Heart left ventricle (tissue), 13 donors: Measurements from ENCODE around the gene ETV6.

Source experiments
- POLR2A ChIP-seq, 2 donors: fragments of 450-650 bp; IDR thresholded peaks; one replicate each; pipeline ENCODE4 v1.6.1; 2017; ENCODE audit warnings: antibody characterized with exemption in 2 of 2, mild to moderate bottlenecking in 2 of 2, moderate library complexity in 2 of 2
- TF ChIP-seq, protein P1 (sequence below), 12 donors: fragments of 200-600 bp; sonication (generic) in 4 of 12; IDR thresholded peaks; one replicate each; pipeline versions ENCODE4 v1.5.0 to v1.8.0; 2018 to 2022; ENCODE audit warnings: antibody characterized with exemption in 12 of 12, mild to moderate bottlenecking in 5 of 12
- donor health status: ischemic (EF 13 %, LVEDD 7.1; RV severe dilation, severe dysfunction).
- donor health status: DM: no; HTN: yes; CAD: no.
- donor health status: DM: no; HTN: no; CAD: no.
- donor health status: ischemic (EF 25% LVEDD 6.9; RV normal size, moderate dysfunction).
- donor health status: ischemic (EF 25% LVEDD 5.7; RV mildly dilated, moderate dysfunction).
- donor health status: ischemic (EF 35%, LVEDD 5.7; RV mildly dilated, moderate dysfunction).
- donor health status: nonischemic (EF 11% LVEDD 7.7; RV severe dilation, severe dysfunction).
- donor health status: DM: yes; HTN: yes; CAD: no.
- donor health status: PGD.
- donor health status: ischemic (EF 29% LVEDD 5.4; RV normal size, mild dysfunction).
- donor health status: nonischemic (EF 23%, LVEDD 6.1; RV moderate dilation, normal function).

DNA sequence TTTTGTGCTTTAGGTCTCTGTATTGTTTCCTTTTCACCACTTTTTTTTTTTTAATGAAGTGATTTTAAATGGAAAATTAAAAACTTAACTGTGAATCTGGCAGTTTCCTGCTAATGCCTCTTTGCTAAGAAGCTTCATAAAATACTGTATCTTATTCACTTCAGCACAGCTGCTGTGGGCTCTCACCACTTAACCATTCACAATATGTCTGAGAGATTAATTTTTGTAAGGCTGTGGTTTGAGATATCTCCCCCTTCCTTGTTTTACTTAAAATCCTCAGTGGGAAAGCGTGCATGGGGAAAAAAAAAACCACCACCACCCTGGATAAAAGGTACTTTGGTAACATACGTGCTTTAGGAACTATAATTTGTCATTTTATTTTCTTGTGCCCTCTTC, 115.9 kb downstream of the ETV6 start:
- TF ChIP-seq POLR2A (IDR thresholded peaks at IDR 0.05): no peak
- TF ChIP-seq, protein P1, sequence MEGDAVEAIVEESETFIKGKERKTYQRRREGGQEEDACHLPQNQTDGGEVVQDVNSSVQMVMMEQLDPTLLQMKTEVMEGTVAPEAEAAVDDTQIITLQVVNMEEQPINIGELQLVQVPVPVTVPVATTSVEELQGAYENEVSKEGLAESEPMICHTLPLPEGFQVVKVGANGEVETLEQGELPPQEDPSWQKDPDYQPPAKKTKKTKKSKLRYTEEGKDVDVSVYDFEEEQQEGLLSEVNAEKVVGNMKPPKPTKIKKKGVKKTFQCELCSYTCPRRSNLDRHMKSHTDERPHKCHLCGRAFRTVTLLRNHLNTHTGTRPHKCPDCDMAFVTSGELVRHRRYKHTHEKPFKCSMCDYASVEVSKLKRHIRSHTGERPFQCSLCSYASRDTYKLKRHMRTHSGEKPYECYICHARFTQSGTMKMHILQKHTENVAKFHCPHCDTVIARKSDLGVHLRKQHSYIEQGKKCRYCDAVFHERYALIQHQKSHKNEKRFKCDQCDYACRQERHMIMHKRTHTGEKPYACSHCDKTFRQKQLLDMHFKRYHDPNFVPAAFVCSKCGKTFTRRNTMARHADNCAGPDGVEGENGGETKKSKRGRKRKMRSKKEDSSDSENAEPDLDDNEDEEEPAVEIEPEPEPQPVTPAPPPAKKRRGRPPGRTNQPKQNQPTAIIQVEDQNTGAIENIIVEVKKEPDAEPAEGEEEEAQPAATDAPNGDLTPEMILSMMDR (IDR thresholded peaks at IDR 0.05): no peak
